SH-SY5Y (cell line): ENCODE measurements around the gene UTP18.

ENCODE experiments used
- GATA2 ChIP-seq: IDR thresholded peaks from 2 replicates; pipeline ENCODE4 v1.6.1; 2011; ENCODE audit warnings: mild to moderate bottlenecking, low read depth, low read length
- GATA3 ChIP-seq: IDR thresholded peaks from 2 replicates; pipeline ENCODE4 v1.6.1; 2011; ENCODE audit warnings: low read depth, mild to moderate bottlenecking, low read length, moderate library complexity

DNA sequence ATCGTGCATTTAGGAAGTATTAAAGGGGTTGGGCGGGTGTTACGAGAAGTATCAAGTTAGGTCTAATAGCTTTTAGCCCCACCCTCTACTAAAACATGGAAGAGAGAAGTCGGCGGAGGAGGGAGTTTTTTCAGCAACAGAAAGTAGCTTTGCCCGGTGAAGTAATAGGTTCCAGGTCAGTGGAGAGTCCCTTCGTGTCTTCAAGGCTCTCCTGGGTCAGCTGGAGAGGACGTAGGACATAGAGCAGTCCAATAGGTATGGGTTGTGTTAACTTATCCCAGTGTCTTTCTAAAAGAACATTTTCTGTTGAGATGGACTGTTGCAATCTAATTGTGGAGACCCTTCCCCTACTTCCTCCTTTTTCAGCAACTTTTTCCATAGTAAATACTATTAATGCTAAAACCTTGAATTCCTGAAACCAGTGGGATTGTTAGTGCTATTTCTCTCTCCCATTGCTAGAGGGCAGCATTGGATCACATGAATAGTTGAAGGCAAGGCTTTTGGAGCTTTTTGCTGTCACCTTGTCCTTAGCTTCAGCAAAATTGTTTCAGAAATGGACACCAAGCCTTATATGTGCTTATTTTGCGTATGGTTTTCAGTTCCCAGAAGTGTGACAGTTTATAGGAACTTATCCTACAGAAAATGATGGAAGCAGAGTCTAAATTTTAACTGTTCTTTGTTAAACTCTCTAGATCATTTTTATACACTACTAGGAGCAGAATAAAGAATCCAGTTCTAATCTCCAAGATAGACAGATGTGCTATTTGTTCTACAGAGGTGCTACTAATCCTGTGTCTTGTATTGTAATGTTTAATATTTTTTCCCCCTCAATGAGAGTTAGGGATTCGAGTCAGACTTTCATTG lies 38.4 kb downstream of the UTP18 start:
- TF ChIP-seq GATA3 (no peak), GATA2 (no peak)
